Kidney (tissue), 14 donors: ENCODE measurements around the gene CBFA2T3. TPM values are rescaled to one million over a fixed set of nuclear protein-coding genes. Genes with fewer than 3 reads are reported as not detected.

ENCODE experiments used
- DNase-seq, 5 donors: peaks; one replicate each; pipeline ENCODE4 v3.0.0-alpha.2; 2013 to 2020
- FAIRE-seq: peaks from 2 replicates; lab custom pipeline; 2012; peaks lifted over from hg19 to GRCh38; lab: Jason Lieb, UNC
- H3K27ac ChIP-seq, 2 donors: one replicate each; pipeline ENCODE4 v1.7.0; 2013; ENCODE audit warnings: low read depth in 2 of 2, low read length in 2 of 2, inconsistent platforms in 1 of 2
- H3K27me3 ChIP-seq: one replicate; pipeline ENCODE4 v1.7.1; 2013; ENCODE audit warnings: low read length, inconsistent platforms; ENCODE audit not compliant: control insufficient read depth, insufficient read depth
- H3K36me3 ChIP-seq, 3 donors: one replicate each; pipeline versions ENCODE4 v1.7.0 to v1.7.1; 2013; ENCODE audit warnings: low read length in 3 of 3, control low read depth in 1 of 3, inconsistent platforms in 1 of 3; ENCODE audit not compliant: insufficient read depth in 3 of 3, control insufficient read depth in 2 of 3
- H3K4me1 ChIP-seq, 3 donors: one replicate each; pipeline versions ENCODE4 v1.7.0 to v1.7.1; 2013; ENCODE audit warnings: low read length in 3 of 3, inconsistent platforms in 1 of 3, low read depth in 1 of 3; ENCODE audit not compliant: control insufficient read depth in 2 of 3, insufficient read depth in 2 of 3
- H3K4me3 ChIP-seq, 3 donors: one replicate each; pipeline versions ENCODE4 v1.7.0 to v1.8.1; 2013; ENCODE audit warnings: low read length in 3 of 3, control low read depth in 1 of 3, inconsistent platforms in 1 of 3
- H3K9ac ChIP-seq, 3 donors: one replicate each; pipeline versions ENCODE4 v1.7.0 to v1.7.1; 2013; ENCODE audit warnings: low read length in 3 of 3, control low read depth in 1 of 3, inconsistent platforms in 1 of 3
- H3K9me3 ChIP-seq, 3 donors: one replicate each; pipeline versions ENCODE4 v1.7.0 to v1.7.1; 2013; ENCODE audit warnings: low read length in 3 of 3, control low read depth in 1 of 3, inconsistent platforms in 1 of 3; ENCODE audit not compliant: control insufficient read depth in 2 of 3, insufficient read depth in 1 of 3
- intact Hi-C: fragments of 100-400 bp; cut with DNase I; formaldehyde crosslinking; loops from one replicate; pipeline ENCODE4 v1.11.1; 2022
- polyA plus RNA-seq: library from polyadenylated mRNA; stranded (reverse); fragments of 350-450 nt; fragmentation: Illumina TruSeq; extraction: RNeasy Lipid Tissue Mini Kit (QIAGEN cat#74804); gene quantifications from one replicate; pipeline ENCODE4 v1.2.3, GENCODE V29; 2014; ENCODE audit warnings: low read depth, low replicate concordance; ENCODE audit not compliant: insufficient read depth
- total RNA-seq: library from RNA; stranded (reverse); fragmentation: NEBNext Ultra II Directional; extraction: Animal tissue kit (Norgen Biotek cat#: 25700); gene quantifications from one replicate; pipeline ENCODE4 v1.2.1, GENCODE V29; 2021
- TF ChIP-seq, protein P1 (sequence below): IDR thresholded peaks from 3 replicates; pipeline ENCODE4 v1.5.1; 2012; ENCODE audit warnings: mild to moderate bottlenecking, moderate library complexity, borderline replicate concordance; ENCODE audit not compliant: insufficient read depth; ENCODE audit errors: extremely low read depth
- donor health status: control.
- donor health status: control.
- donor health status: control.
- donor health status: control.
- donor health status: control.
- donor health status: DM: yes; HTN: yes; CAD: no.
- donor health status: Normal renal cell carcinoma (clear cell type).

CBFA2T3 gene
- total and polyA plus RNA-seq, 2 donors from 2014 or later: 0.75 to 8.0 TPM

DNA sequence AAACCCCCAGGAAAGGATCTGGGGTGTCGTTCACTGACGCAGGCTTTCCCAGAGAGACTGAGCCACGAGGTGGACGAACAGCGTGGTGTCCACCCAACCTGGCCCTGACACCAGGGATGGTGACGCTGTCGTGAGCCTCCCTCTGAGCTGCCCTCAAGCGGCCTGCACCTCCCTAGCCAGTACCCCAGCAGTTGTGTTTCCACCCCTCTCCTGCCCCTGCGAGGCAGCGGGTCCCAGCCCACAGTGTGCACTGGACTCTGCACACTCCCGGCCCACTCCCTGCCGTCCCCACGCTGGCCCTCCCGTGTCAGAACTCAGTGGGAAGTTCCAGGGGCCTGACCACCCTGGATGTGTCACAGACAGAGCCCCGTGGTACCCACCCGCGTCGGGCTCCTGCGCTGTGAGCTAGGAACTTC is 39.8 kb downstream of the CBFA2T3 start:
- FAIRE-seq (no peak), DNase-seq (no peak)
- intact Hi-C loops: no loop called here
- Histone ChIP-seq H3K4me1 (peaks cover 0 to 2% (median 0%) of the 10 kb centered on the region in 3 donors), H3K9ac (no peak overlapping the region), H3K36me3 (no peaks in the 10 kb centered on the region), H3K27ac (no peak overlapping the region), H3K9me3 (no peaks in the 10 kb centered on the region), H3K4me3 (no peak overlapping the region), H3K27me3 (peaks cover 4% of the 10 kb centered on the region)
- TF ChIP-seq, protein P1, sequence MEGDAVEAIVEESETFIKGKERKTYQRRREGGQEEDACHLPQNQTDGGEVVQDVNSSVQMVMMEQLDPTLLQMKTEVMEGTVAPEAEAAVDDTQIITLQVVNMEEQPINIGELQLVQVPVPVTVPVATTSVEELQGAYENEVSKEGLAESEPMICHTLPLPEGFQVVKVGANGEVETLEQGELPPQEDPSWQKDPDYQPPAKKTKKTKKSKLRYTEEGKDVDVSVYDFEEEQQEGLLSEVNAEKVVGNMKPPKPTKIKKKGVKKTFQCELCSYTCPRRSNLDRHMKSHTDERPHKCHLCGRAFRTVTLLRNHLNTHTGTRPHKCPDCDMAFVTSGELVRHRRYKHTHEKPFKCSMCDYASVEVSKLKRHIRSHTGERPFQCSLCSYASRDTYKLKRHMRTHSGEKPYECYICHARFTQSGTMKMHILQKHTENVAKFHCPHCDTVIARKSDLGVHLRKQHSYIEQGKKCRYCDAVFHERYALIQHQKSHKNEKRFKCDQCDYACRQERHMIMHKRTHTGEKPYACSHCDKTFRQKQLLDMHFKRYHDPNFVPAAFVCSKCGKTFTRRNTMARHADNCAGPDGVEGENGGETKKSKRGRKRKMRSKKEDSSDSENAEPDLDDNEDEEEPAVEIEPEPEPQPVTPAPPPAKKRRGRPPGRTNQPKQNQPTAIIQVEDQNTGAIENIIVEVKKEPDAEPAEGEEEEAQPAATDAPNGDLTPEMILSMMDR: no peak

DNA sequence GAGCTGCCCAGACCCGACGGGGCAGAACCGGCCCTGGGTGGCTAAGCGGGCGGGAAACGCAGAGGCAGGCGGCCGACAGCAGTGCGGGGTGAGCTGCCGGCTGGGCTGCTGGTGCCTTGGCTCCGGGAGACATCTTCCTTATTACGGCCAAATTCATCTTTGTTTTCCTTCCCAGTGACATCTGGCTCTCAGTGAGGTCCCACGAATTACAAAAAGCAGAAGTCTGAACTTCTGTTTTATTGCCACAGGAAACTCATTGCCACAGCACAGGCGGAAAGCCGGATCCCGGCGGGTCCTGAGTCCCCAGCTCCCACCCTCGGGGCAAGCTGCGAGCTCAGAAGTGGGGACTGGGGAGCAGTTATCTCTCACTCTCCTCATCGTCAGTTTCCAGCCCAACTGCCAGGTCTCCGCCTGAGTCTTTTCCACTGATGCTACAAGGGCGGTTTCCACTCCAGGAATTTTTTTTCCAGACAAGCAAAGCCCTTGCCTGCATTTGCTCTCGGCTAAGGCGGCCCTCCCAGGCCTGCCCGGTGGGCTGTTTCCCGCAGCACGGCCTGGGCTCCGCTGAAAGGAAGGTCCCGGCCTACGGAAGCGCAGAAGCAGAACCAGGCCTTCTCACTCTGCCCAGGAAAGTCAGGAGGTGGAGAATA is 40.3 kb downstream of the CBFA2T3 start:
- Histone ChIP-seq H3K9me3 (no peaks in the 10 kb centered on the region), H3K27me3 (peaks cover 4% of the 10 kb centered on the region), H3K4me1 (peaks cover 0 to 2% (median 0%) of the 10 kb centered on the region in 3 donors), H3K9ac (no peak overlapping the region), H3K36me3 (no peaks in the 10 kb centered on the region), H3K27ac (no peak overlapping the region), H3K4me3 (no peak overlapping the region)
- TF ChIP-seq, protein P1: no peak
- DNase-seq (peak in 1 of 5 donors; percentile 57), FAIRE-seq (no peak)
- intact Hi-C loops: no loop called here

DNA sequence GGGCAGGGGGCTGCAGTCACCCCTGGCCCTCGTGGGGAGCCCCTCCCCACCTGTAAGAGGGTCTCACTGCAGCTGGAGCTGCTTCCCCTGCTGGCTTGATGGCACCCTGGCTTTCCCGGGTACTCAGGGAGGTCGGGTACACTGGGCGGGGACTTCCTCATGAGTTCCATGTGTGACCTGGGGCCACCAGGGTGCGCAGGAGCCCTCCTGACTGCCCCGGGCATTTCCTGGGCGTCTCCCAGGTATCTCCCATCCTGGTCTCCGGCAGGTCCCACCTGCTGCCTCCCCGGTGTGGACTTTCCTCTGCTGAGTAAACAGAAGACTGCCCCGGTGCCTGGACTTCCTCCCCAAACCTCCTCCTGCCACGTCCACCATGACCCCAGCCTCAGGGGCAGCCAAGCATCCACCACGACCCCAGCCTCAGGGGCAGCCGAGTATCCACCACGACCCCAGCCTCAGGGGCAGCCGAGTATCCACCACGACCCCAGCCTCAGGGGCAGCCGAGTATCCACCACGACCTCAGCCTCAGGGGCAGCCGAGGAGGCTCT is 40.9 kb downstream of the CBFA2T3 start:
- peaks cover 0 to 2% (median 0%) of the 10 kb centered on the region in 3 donors for H3K4me1 ChIP-seq
- no peak overlapping the region for H3K4me3 ChIP-seq
- no peak overlapping the region for H3K27ac ChIP-seq
- TF ChIP-seq, protein P1: no peak
- DNase-seq (no peak), FAIRE-seq (no peak)
- intact Hi-C loops: no loop called here
- H3K9me3 ChIP-seq: no peaks in the 10 kb centered on the region
- H3K27me3 ChIP-seq: peaks cover 4% of the 10 kb centered on the region
- no peak overlapping the region for H3K9ac ChIP-seq
- H3K36me3 ChIP-seq: no peaks in the 10 kb centered on the region
